Fibroblast of the aortic adventitia (primary cell): Measurements from ENCODE around the gene CFAP54. TPM values are rescaled to one million over a fixed set of nuclear protein-coding genes. Genes with fewer than 3 reads are reported as not detected.

Source experiments
- DNase-seq: peaks from one replicate; pipeline ENCODE4 v3.0.0-alpha.2; 2010; ENCODE audit warnings: low read depth
- H3K4me3 ChIP-seq: 2 replicates; pipeline ENCODE4 v1.5.1; 2011; ENCODE audit warnings: low read depth, mild to moderate bottlenecking, control low read depth, low read length, moderate library complexity
- total RNA-seq: library from RNA; depleted of rRNA; stranded (reverse); fragments of >200 nt; gene quantifications from 2 replicates; pipeline ENCODE4 v1.2.3, GENCODE V29; 2012; ENCODE audit warnings: low replicate concordance
- TF ChIP-seq, protein P1 (sequence below): IDR thresholded peaks from 2 replicates; pipeline ENCODE4 v1.5.1; 2011; ENCODE audit warnings: mild to moderate bottlenecking, low read length, control low read depth, inconsistent platforms; ENCODE audit not compliant: insufficient read depth

Gene CFAP54
- total RNA-seq, 1 donor: 3.0 TPM

GRCh38 chr12:96698521-96698920, 209.1 kb downstream of the CFAP54 start:
- H3K4me3 ChIP-seq: no peak overlapping the region
- TF ChIP-seq, protein P1, sequence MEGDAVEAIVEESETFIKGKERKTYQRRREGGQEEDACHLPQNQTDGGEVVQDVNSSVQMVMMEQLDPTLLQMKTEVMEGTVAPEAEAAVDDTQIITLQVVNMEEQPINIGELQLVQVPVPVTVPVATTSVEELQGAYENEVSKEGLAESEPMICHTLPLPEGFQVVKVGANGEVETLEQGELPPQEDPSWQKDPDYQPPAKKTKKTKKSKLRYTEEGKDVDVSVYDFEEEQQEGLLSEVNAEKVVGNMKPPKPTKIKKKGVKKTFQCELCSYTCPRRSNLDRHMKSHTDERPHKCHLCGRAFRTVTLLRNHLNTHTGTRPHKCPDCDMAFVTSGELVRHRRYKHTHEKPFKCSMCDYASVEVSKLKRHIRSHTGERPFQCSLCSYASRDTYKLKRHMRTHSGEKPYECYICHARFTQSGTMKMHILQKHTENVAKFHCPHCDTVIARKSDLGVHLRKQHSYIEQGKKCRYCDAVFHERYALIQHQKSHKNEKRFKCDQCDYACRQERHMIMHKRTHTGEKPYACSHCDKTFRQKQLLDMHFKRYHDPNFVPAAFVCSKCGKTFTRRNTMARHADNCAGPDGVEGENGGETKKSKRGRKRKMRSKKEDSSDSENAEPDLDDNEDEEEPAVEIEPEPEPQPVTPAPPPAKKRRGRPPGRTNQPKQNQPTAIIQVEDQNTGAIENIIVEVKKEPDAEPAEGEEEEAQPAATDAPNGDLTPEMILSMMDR: peak; percentile 39
- DNase-seq: peak; percentile 30

GRCh38 chr12:96698965-96699364, 209.6 kb downstream of the CFAP54 start:
- H3K4me3 ChIP-seq: no peak overlapping the region
- DNase-seq: no peak
- TF ChIP-seq, protein P1: no peak

DNA sequence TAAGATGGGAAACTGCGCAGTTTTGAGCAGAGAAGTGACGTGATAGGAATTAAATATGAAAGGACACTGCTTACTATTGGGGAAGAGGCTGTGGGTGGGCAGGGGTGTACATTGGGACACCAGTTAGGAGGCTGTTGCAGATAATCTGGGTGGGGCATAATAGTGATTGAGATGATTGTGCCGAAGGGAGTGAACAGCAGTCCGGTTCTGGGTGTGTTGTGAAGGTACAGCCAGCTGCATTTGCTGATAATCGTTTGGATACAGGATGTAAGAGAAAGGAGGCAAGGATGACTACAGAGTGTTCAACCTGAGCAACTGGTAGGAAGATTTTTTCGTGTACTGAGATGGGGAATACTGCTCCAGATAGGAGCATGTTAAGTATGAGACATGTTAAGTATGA, 212.5 kb downstream of the CFAP54 start:
- TF ChIP-seq, protein P1: no peak
- H3K4me3 ChIP-seq: no peak overlapping the region
- DNase-seq: no peak

DNA sequence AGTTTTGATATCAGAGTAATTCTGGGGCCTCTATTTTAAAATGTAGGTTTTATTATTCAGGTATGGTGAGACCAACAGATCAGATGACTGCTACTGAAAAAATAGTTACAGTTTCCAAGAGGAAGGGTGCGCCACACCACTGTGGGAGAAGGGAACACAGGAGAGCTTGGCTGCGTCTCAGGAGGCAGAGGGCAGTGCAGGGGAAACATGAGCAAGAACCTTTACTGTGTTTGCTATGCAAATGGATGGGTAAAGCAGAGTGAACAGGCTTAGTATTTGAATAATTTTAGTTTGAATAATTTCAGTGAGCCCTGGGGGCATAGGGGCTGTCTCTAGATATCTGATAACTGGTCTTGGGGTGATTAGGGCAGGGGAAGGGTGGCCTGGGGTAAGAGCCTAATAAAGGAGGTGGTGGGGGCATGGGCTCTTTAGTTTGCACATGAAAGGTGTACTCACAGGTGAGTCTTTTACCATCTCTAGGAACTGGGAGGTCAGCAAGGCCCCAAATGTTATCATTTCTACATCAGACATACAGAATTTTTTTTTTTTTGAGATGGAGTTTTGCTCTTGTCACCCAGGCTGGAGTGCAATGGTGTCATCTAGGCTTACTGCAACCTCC, 220.9 kb downstream of the CFAP54 start:
- TF ChIP-seq, protein P1: no peak
- no peak overlapping the region for H3K4me3 ChIP-seq
- DNase-seq: no peak

DNA sequence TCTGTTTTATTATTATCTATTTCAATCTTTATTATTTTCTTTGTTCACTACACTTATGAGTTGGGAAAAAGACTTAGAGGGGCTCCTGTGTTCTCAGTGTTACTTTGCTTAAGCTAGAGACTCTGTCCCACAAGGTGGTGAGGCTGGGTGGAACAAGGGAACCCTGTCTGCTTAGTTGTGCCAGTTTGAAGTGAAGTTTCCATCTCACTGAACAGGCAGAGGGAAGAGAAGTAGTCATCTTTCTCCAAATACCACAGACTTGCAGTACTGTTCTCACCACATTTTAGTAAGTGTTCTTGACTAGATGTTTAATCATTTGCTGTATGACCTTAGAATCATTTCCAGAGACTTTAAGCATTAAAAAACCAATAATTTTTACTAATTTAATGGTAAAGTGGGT, 222.0 kb downstream of the CFAP54 start:
- TF ChIP-seq, protein P1: no peak
- no peak for DNase-seq

GRCh38 chr12:96714199-96714598, 224.8 kb downstream of the CFAP54 start:
- DNase-seq: no peak
- TF ChIP-seq, protein P1: no peak
- H3K4me3 ChIP-seq: no peak overlapping the region

More for the DNA sequence above, 222.0 kb downstream of the CFAP54 start:
- H3K4me3 ChIP-seq: no peak overlapping the region
